ENCODE results near the gene VWA2. TPM values are rescaled to one million over a fixed set of nuclear protein-coding genes. Genes with fewer than 3 reads are reported as not detected.

The VWA2 gene
- total RNA-seq, 1 donor from 2014 or later, result 2.2 TPM

DNA sequence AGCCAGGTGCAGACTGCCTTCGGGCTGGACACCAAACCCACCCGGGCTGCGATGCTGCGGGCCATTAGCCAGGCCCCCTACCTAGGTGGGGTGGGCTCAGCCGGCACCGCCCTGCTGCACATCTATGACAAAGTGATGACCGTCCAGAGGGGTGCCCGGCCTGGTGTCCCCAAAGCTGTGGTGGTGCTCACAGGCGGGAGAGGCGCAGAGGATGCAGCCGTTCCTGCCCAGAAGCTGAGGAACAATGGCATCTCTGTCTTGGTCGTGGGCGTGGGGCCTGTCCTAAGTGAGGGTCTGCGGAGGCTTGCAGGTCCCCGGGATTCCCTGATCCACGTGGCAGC lies 50.0 kb downstream of the VWA2 start:
- Histone ChIP-seq H3K27me3 (ENCODE audit: control insufficient read depth, insufficient read depth, low read length) (no peaks in the 10 kb centered on the region), H3K36me3 (ENCODE audit: control insufficient read depth, insufficient read depth, low read length) (no peaks in the 10 kb centered on the region), H3K4me3 (ENCODE audit: low read depth, low read length) (no peak overlapping the region)
- no peak for DNase-seq (ENCODE audit: low read depth)
- TF ChIP-seq, protein P1, sequence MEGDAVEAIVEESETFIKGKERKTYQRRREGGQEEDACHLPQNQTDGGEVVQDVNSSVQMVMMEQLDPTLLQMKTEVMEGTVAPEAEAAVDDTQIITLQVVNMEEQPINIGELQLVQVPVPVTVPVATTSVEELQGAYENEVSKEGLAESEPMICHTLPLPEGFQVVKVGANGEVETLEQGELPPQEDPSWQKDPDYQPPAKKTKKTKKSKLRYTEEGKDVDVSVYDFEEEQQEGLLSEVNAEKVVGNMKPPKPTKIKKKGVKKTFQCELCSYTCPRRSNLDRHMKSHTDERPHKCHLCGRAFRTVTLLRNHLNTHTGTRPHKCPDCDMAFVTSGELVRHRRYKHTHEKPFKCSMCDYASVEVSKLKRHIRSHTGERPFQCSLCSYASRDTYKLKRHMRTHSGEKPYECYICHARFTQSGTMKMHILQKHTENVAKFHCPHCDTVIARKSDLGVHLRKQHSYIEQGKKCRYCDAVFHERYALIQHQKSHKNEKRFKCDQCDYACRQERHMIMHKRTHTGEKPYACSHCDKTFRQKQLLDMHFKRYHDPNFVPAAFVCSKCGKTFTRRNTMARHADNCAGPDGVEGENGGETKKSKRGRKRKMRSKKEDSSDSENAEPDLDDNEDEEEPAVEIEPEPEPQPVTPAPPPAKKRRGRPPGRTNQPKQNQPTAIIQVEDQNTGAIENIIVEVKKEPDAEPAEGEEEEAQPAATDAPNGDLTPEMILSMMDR (IDR thresholded peaks at IDR 0.05; ENCODE audit: insufficient read depth, low read length, poor library complexity, severe bottlenecking), result no peak

DNA sequence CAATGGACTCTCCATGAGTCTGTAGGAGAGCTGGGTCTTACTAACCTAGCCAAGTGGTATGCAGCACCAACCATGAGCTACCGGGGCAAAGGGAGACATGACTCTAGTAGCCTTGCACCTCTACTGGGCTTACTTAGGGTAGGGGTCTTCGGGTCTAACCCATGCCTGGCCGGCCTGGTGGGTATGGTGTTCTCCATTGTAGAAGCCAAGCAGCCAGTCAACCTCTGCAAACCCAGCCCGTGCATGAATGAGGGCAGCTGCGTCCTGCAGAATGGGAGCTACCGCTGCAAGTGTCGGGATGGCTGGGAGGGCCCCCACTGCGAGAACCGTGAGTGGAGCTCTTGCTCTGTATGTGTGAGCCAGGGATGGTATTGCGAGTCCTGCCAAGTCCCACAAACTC lies 51.0 kb downstream of the VWA2 start:
- TF ChIP-seq, protein P1 (IDR thresholded peaks at IDR 0.05; ENCODE audit: insufficient read depth, low read length, poor library complexity, severe bottlenecking), result no peak
- no peaks in the 10 kb centered on the region for H3K36me3 ChIP-seq (ENCODE audit: control insufficient read depth, insufficient read depth, low read length)
- no peak overlapping the region for H3K4me3 ChIP-seq (ENCODE audit: low read depth, low read length)
- H3K27me3 ChIP-seq (ENCODE audit: control insufficient read depth, insufficient read depth, low read length), result no peaks in the 10 kb centered on the region
- no peak for DNase-seq (ENCODE audit: low read depth)

DNA sequence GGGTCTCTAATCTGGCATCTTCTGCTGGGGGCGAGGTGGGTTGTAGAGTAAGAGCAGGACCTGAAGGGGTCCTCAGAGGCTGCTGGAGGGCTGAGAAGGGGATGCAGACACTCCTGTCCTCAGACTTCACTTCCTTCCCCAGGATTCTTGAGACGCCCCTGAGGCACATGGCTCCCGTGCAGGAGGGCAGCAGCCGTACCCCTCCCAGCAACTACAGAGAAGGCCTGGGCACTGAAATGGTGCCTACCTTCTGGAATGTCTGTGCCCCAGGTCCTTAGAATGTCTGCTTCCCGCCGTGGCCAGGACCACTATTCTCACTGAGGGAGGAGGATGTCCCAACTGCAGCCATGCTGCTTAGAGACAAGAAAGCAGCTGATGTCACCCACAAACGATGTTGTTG lies 52.0 kb downstream of the VWA2 start:
- H3K36me3 ChIP-seq (ENCODE audit: control insufficient read depth, insufficient read depth, low read length), result no peaks in the 10 kb centered on the region
- TF ChIP-seq, protein P1 (IDR thresholded peaks at IDR 0.05; ENCODE audit: insufficient read depth, low read length, poor library complexity, severe bottlenecking), result no peak
- DNase-seq (ENCODE audit: low read depth), result no peak
- no peak overlapping the region for H3K4me3 ChIP-seq (ENCODE audit: low read depth, low read length)
- H3K27me3 ChIP-seq (ENCODE audit: control insufficient read depth, insufficient read depth, low read length), result no peaks in the 10 kb centered on the region

DNA sequence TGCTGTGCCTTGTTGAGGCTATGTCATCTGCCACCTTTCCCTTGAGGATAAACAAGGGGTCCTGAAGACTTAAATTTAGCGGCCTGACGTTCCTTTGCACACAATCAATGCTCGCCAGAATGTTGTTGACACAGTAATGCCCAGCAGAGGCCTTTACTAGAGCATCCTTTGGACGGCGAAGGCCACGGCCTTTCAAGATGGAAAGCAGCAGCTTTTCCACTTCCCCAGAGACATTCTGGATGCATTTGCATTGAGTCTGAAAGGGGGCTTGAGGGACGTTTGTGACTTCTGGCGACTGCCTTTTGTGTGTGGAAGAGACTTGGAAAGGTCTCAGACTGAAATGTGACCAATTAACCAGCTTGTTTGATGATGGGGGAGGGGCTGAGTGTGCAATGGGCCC lies 52.5 kb downstream of the VWA2 start:
- peaks cover under 1% of the 10 kb centered on the region for H3K36me3 ChIP-seq (ENCODE audit: control insufficient read depth, insufficient read depth, low read length)
- no peak for DNase-seq (ENCODE audit: low read depth)
- H3K27me3 ChIP-seq (ENCODE audit: control insufficient read depth, insufficient read depth, low read length), result no peaks in the 10 kb centered on the region
- TF ChIP-seq, protein P1 (IDR thresholded peaks at IDR 0.05; ENCODE audit: insufficient read depth, low read length, poor library complexity, severe bottlenecking), result no peak
- H3K4me3 ChIP-seq (ENCODE audit: low read depth, low read length), result no peak overlapping the region

DNA sequence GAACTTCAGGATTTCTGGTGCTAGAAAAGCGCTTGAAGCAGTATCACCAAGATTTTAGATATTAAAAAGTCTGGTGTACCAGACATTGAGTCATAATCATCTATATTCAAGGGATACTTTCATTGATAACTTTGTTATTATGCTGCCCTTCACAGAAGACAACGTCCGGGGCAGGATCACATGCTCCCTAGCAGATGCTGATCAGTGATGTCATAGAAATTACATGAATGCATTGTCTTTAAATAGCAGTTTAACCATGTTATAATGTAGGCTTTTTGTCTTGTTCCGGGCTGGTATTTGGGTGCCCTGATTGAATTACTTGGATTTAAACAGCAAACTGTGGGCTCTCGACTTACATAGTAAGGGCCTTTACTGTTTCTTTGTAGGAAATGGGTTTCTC lies 54.0 kb downstream of the VWA2 start:
- H3K36me3 ChIP-seq (ENCODE audit: control insufficient read depth, insufficient read depth, low read length), result peaks cover 3% of the 10 kb centered on the region

DNA sequence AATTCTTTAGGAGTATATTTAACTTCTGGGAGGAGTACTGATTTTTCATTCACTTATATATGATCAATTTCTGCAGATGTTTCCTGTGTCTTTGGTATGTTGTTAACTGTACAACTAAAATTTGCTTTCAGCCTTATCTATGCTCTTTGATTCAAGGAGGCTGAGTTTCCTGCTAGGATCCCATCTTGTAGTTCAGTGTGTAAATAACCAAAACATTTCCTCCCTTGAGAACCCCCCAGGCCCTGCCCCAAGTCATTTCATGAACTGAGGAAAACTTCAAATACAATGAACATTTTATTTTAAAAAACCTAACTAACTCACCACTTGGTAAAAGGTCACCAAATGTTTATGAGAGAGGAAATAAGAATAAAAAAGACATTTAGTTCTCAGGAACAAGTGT lies 55.5 kb downstream of the VWA2 start:
- H3K36me3 ChIP-seq (ENCODE audit: control insufficient read depth, insufficient read depth, low read length), result peaks cover 3% of the 10 kb centered on the region
- H3K4me3 ChIP-seq (ENCODE audit: low read depth, low read length), result no peak overlapping the region
- no peaks in the 10 kb centered on the region for H3K27me3 ChIP-seq (ENCODE audit: control insufficient read depth, insufficient read depth, low read length)
- DNase-seq (ENCODE audit: low read depth), result no peak
- TF ChIP-seq, protein P1 (IDR thresholded peaks at IDR 0.05; ENCODE audit: insufficient read depth, low read length, poor library complexity, severe bottlenecking), result no peak

More for the DNA sequence above, 54.0 kb downstream of the VWA2 start:
- no peaks in the 10 kb centered on the region for H3K27me3 ChIP-seq (ENCODE audit: control insufficient read depth, insufficient read depth, low read length)
- DNase-seq (ENCODE audit: low read depth), result no peak
- no peak overlapping the region for H3K4me3 ChIP-seq (ENCODE audit: low read depth, low read length)
- TF ChIP-seq, protein P1 (IDR thresholded peaks at IDR 0.05; ENCODE audit: insufficient read depth, low read length, poor library complexity, severe bottlenecking), result no peak
